Duodenal mucosa (tissue), 2 donors: Measurements from ENCODE around the gene TFCP2.

ENCODE experiments used
- H3K27ac ChIP-seq: one replicate; pipeline ENCODE4 v1.7.0; 2013; ENCODE audit warnings: low read depth, low read length
- H3K27me3 ChIP-seq, 2 donors: one replicate each; pipeline ENCODE4 v1.7.0; 2013; ENCODE audit warnings: low read length in 2 of 2, control low read depth in 1 of 2; ENCODE audit not compliant: insufficient read depth in 2 of 2, control insufficient read depth in 1 of 2
- H3K36me3 ChIP-seq, 2 donors: one replicate each; pipeline ENCODE4 v1.7.0; 2013; ENCODE audit warnings: low read length in 2 of 2, control low read depth in 1 of 2; ENCODE audit not compliant: insufficient read depth in 2 of 2, control insufficient read depth in 1 of 2
- H3K4me1 ChIP-seq, 2 donors: one replicate each; pipeline ENCODE4 v1.7.0; 2013; ENCODE audit warnings: low read length in 2 of 2, control low read depth in 1 of 2; ENCODE audit not compliant: insufficient read depth in 2 of 2, control insufficient read depth in 1 of 2
- H3K4me3 ChIP-seq, 2 donors: one replicate each; pipeline ENCODE4 v1.7.0; 2013; ENCODE audit warnings: low read length in 2 of 2, low read depth in 1 of 2
- H3K9ac ChIP-seq, 2 donors: one replicate each; pipeline ENCODE4 v1.7.0; 2013; ENCODE audit warnings: low read length in 2 of 2, low read depth in 1 of 2
- H3K9me3 ChIP-seq, 2 donors: one replicate each; pipeline ENCODE4 v1.7.0; 2013; ENCODE audit warnings: low read length in 2 of 2, control low read depth in 1 of 2; ENCODE audit not compliant: control insufficient read depth in 1 of 2

The TFCP2 gene

DNA sequence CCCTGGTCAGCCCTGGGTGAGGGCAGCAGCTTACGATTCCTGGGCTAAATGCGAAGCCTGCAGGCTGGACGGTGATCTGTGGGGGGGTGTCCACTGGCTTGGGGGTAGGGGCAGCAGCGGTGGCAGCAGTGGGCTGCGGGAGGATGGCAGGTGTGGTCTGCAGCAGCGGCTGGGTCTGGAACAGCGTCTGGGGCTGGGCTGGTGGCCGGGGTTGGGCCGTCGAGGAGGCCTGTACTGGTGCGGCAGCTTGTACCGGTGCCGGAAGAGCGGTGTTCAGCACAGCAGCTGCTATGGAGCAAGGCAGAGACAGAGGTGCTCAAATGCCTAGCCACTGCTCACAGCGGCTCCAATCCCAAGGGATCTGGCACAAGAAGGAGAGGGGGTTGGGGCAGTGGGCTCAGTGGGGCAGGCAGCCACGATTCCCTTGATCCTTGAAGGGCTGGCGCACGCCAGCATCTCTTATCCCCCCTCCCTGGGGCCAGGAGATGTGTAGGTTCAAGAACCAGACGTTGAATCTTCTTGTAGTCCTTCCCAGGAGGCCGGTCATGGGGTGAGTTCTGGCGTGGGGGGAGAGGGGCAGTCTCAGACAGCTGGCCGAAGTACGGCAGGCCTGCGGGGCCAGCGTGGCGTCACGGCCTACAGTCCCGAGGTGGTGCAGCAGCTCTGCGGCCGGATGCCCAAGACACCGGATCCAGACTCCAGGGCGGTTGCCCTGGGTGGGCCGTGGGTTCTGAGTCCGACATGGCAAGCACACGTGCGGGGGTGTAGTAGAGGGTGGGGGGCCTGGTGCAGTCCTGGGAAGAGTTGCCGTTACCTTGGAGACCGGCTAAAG, 25.0 kb upstream of the TFCP2 start:
- no peaks in the 10 kb centered on the region for H3K9me3 ChIP-seq
- no peaks in the 10 kb centered on the region for H3K36me3 ChIP-seq
- H3K9ac ChIP-seq = no peak overlapping the region
- no peak overlapping the region for H3K4me3 ChIP-seq
- no peaks in the 10 kb centered on the region for H3K27me3 ChIP-seq
- no peak overlapping the region for H3K27ac ChIP-seq
- H3K4me1 ChIP-seq = no peaks in the 10 kb centered on the region

DNA sequence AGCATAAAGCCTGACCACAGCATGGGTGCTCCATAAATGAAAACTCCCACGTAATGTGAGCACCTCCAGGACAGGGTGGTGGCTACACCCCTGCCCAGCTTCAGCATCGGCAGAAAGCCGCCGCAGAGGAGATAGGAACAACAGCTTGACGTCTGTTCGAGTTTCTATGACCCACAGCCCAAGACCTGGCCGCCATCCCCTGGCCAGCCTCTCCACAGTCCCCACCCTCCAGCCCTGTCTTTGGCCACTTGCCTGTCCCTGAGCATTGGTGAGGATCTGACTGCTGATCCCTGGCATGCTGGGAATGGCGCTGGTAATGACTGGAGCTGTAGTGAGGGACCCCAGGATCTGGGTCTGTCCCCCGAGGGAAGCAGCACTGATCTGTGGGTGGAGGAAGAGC, 23.6 kb upstream of the TFCP2 start:
- Histone ChIP-seq H3K4me1 (no peaks in the 10 kb centered on the region), H3K27me3 (no peaks in the 10 kb centered on the region), H3K9me3 (no peaks in the 10 kb centered on the region), H3K4me3 (no peak overlapping the region), H3K27ac (no peak overlapping the region), H3K36me3 (no peaks in the 10 kb centered on the region), H3K9ac (no peak overlapping the region)

DNA sequence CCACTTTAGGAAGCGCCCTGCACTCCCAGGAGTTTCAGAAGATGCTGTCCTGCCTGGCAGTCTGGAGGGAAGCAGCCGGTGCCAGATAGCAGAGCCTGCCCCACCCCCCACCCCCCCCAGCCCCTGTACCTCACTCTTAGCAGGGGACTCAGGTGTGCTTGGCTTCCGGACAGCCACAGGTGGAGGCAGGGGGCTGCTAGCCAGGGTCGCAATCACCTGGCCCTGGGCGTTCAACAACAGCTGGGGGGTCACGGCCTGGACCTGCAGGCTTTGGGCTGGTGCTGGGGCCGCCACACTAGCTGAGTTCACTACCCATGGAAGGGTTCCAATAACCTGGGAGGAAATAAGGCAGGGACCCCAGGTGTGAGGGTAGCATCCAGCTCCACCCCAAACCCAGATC, 22.9 kb upstream of the TFCP2 start:
- Histone ChIP-seq H3K4me3 (no peak overlapping the region), H3K27ac (no peak overlapping the region), H3K36me3 (no peaks in the 10 kb centered on the region), H3K4me1 (no peaks in the 10 kb centered on the region), H3K9ac (no peak overlapping the region), H3K9me3 (no peaks in the 10 kb centered on the region), H3K27me3 (no peaks in the 10 kb centered on the region)

DNA sequence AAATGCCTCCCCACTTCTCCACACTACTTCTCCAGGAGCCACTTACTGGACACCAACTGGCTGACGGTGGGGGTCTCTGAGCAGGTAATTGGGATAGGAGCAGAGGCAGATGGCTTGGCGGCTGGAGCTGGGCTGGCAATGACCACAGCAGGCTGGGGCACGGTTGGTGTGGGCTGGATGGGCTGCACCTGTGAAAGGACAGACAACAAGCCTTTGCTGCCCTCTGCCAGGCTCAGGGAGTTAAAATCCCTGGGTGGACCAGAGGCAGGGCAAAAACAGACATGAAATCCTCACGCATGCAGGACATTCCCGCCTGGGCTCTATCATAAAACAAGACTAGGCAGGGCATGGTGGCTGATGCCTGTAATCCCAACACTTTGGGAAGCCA, 19.3 kb upstream of the TFCP2 start:
- Histone ChIP-seq H3K36me3 (no peaks in the 10 kb centered on the region), H3K27ac (no peak overlapping the region), H3K4me1 (no peaks in the 10 kb centered on the region)

GRCh38 chr12:51191516-51192283, 18.8 kb upstream of the TFCP2 start:
- Histone ChIP-seq H3K27ac (no peak overlapping the region), H3K4me1 (no peaks in the 10 kb centered on the region), H3K36me3 (no peaks in the 10 kb centered on the region), H3K9ac (no peak overlapping the region), H3K27me3 (no peaks in the 10 kb centered on the region), H3K9me3 (no peaks in the 10 kb centered on the region), H3K4me3 (no peak overlapping the region)

More for the DNA sequence above, 19.3 kb upstream of the TFCP2 start:
- Histone ChIP-seq H3K9me3 (no peaks in the 10 kb centered on the region), H3K9ac (no peak overlapping the region), H3K4me3 (no peak overlapping the region), H3K27me3 (no peaks in the 10 kb centered on the region)

DNA sequence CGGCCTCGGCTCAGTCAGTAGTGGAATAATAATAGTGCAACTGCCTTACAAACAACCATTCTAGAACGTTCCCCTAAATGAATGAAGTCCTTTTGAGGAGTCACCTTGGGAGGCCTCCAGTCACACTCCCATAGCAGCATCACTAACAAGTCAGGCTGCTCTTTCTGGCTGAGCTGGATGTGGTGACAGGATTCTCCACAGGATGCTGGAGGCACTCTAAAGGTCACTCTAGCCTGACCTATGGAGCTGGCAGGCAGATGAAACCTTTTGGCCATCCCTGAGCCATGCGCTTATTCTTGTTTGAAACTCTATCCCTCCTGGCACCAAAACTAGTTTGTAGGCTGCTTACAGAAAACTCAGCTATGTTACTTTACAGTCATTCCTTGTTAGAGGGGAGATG, 17.9 kb upstream of the TFCP2 start:
- Histone ChIP-seq H3K36me3 (no peaks in the 10 kb centered on the region), H3K27ac (no peak overlapping the region)

DNA sequence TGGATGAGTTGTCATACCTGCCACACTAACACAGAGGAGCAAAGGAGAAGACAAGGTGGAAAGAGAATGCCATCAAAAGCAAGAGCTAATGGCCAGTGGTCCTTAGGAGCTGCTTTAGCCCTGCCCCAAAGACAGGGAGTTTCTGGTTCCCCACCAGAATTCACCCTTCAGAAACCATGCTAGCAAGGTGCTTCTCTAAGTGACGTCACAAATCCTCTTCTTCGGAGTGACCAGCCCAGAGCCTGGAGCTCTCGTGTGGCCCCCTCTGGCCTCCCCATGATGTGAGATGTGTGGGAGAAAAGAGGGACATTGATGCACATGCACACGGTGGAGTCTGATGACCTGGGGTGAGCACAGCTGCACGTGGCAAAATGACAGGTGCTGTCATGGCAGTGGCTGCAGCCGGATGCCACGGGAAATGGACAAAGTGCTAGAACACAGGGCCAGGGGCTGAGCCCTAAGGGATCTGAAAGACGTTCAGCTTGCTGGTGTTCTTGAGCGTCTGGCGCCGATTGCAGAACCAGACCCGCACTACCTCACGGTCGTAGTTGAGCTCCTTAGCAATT, 16.9 kb upstream of the TFCP2 start:
- Histone ChIP-seq H3K4me3 (no peak overlapping the region), H3K4me1 (no peaks in the 10 kb centered on the region), H3K27ac (no peak overlapping the region), H3K27me3 (no peaks in the 10 kb centered on the region), H3K9me3 (no peaks in the 10 kb centered on the region), H3K9ac (no peak overlapping the region), H3K36me3 (no peaks in the 10 kb centered on the region)

More for the DNA sequence above, 17.9 kb upstream of the TFCP2 start:
- no peaks in the 10 kb centered on the region for H3K9me3 ChIP-seq
- no peak overlapping the region for H3K4me3 ChIP-seq
- no peaks in the 10 kb centered on the region for H3K4me1 ChIP-seq
- H3K9ac ChIP-seq = no peak overlapping the region
- H3K27me3 ChIP-seq = no peaks in the 10 kb centered on the region

DNA sequence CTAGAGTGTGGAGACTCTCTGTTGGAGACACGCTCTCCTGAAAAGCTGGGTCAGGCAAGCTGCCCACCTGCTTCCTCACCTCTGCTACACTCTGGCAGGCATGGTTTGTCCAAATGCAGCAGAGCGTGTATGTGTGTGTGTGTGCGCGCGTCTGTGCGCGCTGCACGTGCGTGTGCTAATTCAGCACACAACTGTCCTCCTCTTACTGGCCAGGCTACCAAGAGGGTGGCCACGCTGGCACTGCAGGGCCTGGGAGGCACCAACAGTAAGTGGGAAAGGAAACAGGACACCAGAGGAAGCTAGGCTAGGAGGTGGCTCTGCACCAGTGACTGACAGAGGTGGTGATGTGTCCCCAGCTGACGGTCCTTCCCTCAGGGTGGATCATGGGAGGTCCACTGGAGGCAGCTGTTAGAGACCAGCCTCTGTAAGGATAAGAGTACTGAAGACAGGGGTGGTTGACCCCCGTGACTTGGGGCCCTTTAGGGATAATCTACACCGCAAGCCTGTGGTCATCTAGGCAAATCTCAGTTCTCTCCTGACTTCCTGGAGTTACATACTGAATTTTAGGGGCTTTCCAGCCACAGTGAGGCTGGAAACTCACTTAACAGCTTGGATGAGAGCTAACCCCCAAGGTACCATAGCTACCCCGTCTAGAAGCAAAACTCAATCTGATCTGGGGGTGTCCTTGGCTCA, 15.6 kb upstream of the TFCP2 start:
- H3K9me3 ChIP-seq = no peaks in the 10 kb centered on the region
- H3K27me3 ChIP-seq = no peaks in the 10 kb centered on the region
- H3K9ac ChIP-seq = no peak overlapping the region
- no peak overlapping the region for H3K27ac ChIP-seq
- no peaks in the 10 kb centered on the region for H3K4me1 ChIP-seq
- H3K4me3 ChIP-seq = no peak overlapping the region
- no peaks in the 10 kb centered on the region for H3K36me3 ChIP-seq

GRCh38 chr12:51187370-51187987, 14.5 kb upstream of the TFCP2 start:
- H3K4me3 ChIP-seq = no peak overlapping the region
- H3K9ac ChIP-seq = no peak overlapping the region
- H3K27ac ChIP-seq = no peak overlapping the region

More at GRCh38 chr12:51187370-51187987, 14.5 kb upstream of the TFCP2 start:
- Histone ChIP-seq H3K9me3 (no peaks in the 10 kb centered on the region), H3K27me3 (no peaks in the 10 kb centered on the region), H3K36me3 (no peaks in the 10 kb centered on the region), H3K4me1 (no peaks in the 10 kb centered on the region)
